ENCODE results near the gene MPP4. TPM values are rescaled to one million over a fixed set of nuclear protein-coding genes. Genes with fewer than 3 reads are reported as not detected.
A peak's percentile ranks its signal among the peaks of the same experiment; 100 is the strongest.

MPP4 gene
- total RNA-seq, 1 donor from 2014 or later, result 2.9 TPM

DNA sequence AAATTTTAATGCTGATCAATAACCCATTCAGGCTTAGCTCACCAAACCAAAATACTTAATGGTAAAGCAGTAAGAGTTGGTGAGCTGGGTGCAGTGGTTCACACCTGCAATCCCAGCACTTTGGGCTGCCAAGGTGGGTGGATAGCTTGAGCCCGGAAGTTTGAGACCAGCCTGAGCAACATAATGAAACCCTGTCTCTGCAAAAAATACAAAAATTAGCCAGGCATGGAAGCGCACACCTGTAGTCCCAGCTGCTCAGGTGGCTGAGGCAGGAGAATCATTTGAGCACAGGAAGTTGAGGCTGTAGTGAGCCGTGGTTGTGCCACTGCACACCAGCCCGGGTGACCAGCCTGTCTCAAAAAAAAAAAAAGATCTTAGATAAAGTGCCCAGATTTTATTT lies 35.7 kb upstream of the MPP4 start:
- Histone ChIP-seq H2AFZ (ENCODE audit: low read depth, low read length) (no peak overlapping the region), H3K4me3 (ENCODE audit: insufficient read depth, low read depth, low read length) (no peak overlapping the region), H3K9ac (ENCODE audit: low read length) (no peak overlapping the region), H4K20me1 (ENCODE audit: insufficient read depth, low read length) (no peaks in the 10 kb centered on the region), H3K36me3 (ENCODE audit: insufficient read depth, low read length) (peaks cover 41% of the 10 kb centered on the region), H3K79me2 (ENCODE audit: insufficient read depth, low read length) (no peaks in the 10 kb centered on the region), H3K4me1 (ENCODE audit: insufficient read depth, low read length) (no peaks in the 10 kb centered on the region), H3K27me3 (ENCODE audit: insufficient read depth, low read length) (no peaks in the 10 kb centered on the region), H3K9me3 (ENCODE audit: insufficient read depth, low read depth, low read length) (no peaks in the 10 kb centered on the region), H3K4me2 (ENCODE audit: low read length) (no peak overlapping the region), H3K27ac (ENCODE audit: low read depth, low read length) (no peak overlapping the region)
- H3K4me1 Mint-ChIP-seq (ENCODE audit: low read depth, unreplicated experiment), result no peaks in the 10 kb centered on the region
- H3K9me3 Mint-ChIP-seq (ENCODE audit: unreplicated experiment), result peaks cover 7% of the 10 kb centered on the region
- H3K27me3 Mint-ChIP-seq (ENCODE audit: low read depth, unreplicated experiment), result no peaks in the 10 kb centered on the region
- DNase-seq (ENCODE audit: low read depth) (no peak), FAIRE-seq (no peak)
- peaks cover 24% of the 10 kb centered on the region for H3K36me3 Mint-ChIP-seq (ENCODE audit: low read depth, unreplicated experiment)
- no peak overlapping the region for H3K27ac Mint-ChIP-seq (ENCODE audit: unreplicated experiment)
- TF ChIP-seq EZH2 (IDR thresholded peaks at IDR 0.05; ENCODE audit: insufficient read depth, low read length) (no peak), CTCF (IDR thresholded peaks at IDR 0.05; ENCODE audit: insufficient read depth, low read depth, low read length) (no peak)
- no peak overlapping the region for H3K4me3 Mint-ChIP-seq (ENCODE audit: unreplicated experiment)

GRCh38 chr2:201733544-201733943 lies 35.1 kb upstream of the MPP4 start:
- Histone ChIP-seq H2AFZ (ENCODE audit: low read depth, low read length) (no peak overlapping the region), H3K27me3 (ENCODE audit: insufficient read depth, low read length) (no peaks in the 10 kb centered on the region), H3K27ac (ENCODE audit: low read depth, low read length) (no peak overlapping the region), H3K4me2 (ENCODE audit: low read length) (no peak overlapping the region), H3K4me3 (ENCODE audit: insufficient read depth, low read depth, low read length) (no peak overlapping the region), H3K9ac (ENCODE audit: low read length) (no peak overlapping the region), H4K20me1 (ENCODE audit: insufficient read depth, low read length) (no peaks in the 10 kb centered on the region), H3K36me3 (ENCODE audit: insufficient read depth, low read length) (peaks cover 41% of the 10 kb centered on the region), H3K4me1 (ENCODE audit: insufficient read depth, low read length) (no peaks in the 10 kb centered on the region), H3K9me3 (ENCODE audit: insufficient read depth, low read depth, low read length) (no peaks in the 10 kb centered on the region), H3K79me2 (ENCODE audit: insufficient read depth, low read length) (no peaks in the 10 kb centered on the region)
- no peaks in the 10 kb centered on the region for H3K27me3 Mint-ChIP-seq (ENCODE audit: low read depth, unreplicated experiment)
- no peak overlapping the region for H3K4me3 Mint-ChIP-seq (ENCODE audit: unreplicated experiment)
- TF ChIP-seq EZH2 (IDR thresholded peaks at IDR 0.05; ENCODE audit: insufficient read depth, low read length) (no peak), CTCF (IDR thresholded peaks at IDR 0.05; ENCODE audit: insufficient read depth, low read depth, low read length) (no peak)
- peaks cover 7% of the 10 kb centered on the region for H3K9me3 Mint-ChIP-seq (ENCODE audit: unreplicated experiment)
- FAIRE-seq (no peak), DNase-seq (ENCODE audit: low read depth) (peak; percentile 50)
- no peak overlapping the region for H3K27ac Mint-ChIP-seq (ENCODE audit: unreplicated experiment)
- H3K36me3 Mint-ChIP-seq (ENCODE audit: low read depth, unreplicated experiment), result peaks cover 23% of the 10 kb centered on the region
- H3K4me1 Mint-ChIP-seq (ENCODE audit: low read depth, unreplicated experiment), result no peaks in the 10 kb centered on the region

DNA sequence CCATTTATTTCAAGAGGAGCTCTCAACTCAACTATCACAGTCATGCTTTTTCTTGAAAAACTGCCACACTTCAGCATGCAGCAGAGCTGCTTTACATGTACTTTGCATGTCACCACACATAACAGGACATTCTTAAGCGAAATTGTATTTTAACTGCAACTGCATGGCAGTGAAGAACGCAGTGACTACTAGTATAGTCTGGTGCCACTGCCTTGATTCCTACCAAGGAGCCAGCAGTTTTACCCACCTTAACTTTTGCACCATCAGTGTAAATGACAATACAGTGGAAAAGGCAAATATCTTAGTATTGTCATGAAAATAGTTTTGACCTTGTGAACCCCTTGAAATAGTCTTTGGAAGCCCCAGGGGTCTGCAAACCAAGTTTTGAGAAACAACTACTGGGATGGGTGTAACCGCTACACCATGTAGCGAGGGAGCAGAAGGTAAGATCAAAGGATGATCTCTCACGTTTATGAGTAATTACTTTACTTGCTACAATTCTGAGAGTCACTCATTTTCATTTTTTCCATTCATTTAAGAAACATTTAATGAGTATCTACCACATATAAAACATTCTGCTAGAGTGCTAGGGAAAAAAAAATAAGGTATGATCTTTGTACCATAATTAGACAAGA lies 32.3 kb upstream of the MPP4 start:
- FAIRE-seq (no peak), DNase-seq (ENCODE audit: low read depth) (no peak)
- no peaks in the 10 kb centered on the region for H3K9me3 ChIP-seq (ENCODE audit: insufficient read depth, low read depth, low read length)
- Mint-ChIP-seq H3K27me3 (ENCODE audit: low read depth, unreplicated experiment) (no peaks in the 10 kb centered on the region), H3K27ac (ENCODE audit: unreplicated experiment) (no peak overlapping the region), H3K4me3 (ENCODE audit: unreplicated experiment) (no peak overlapping the region), H3K4me1 (ENCODE audit: low read depth, unreplicated experiment) (no peaks in the 10 kb centered on the region), H3K9me3 (ENCODE audit: unreplicated experiment) (peaks cover 3% of the 10 kb centered on the region), H3K36me3 (ENCODE audit: low read depth, unreplicated experiment) (peaks cover 10% of the 10 kb centered on the region)
- TF ChIP-seq EZH2 (IDR thresholded peaks at IDR 0.05; ENCODE audit: insufficient read depth, low read length), result no peak
- no peak for TF ChIP-seq CTCF (IDR thresholded peaks at IDR 0.05; ENCODE audit: insufficient read depth, low read depth, low read length)
- H3K27me3 ChIP-seq (ENCODE audit: insufficient read depth, low read length), result no peaks in the 10 kb centered on the region
- no peak overlapping the region for H3K4me2 ChIP-seq (ENCODE audit: low read length)
- no peak overlapping the region for H3K9ac ChIP-seq (ENCODE audit: low read length)
- H2AFZ ChIP-seq (ENCODE audit: low read depth, low read length), result no peak overlapping the region
- peaks cover 43% of the 10 kb centered on the region for H3K36me3 ChIP-seq (ENCODE audit: insufficient read depth, low read length)
- no peaks in the 10 kb centered on the region for H4K20me1 ChIP-seq (ENCODE audit: insufficient read depth, low read length)
- H3K4me1 ChIP-seq (ENCODE audit: insufficient read depth, low read length), result no peaks in the 10 kb centered on the region
- H3K4me3 ChIP-seq (ENCODE audit: insufficient read depth, low read depth, low read length), result no peak overlapping the region
- H3K79me2 ChIP-seq (ENCODE audit: insufficient read depth, low read length), result no peaks in the 10 kb centered on the region
- H3K27ac ChIP-seq (ENCODE audit: low read depth, low read length), result no peak overlapping the region

Measured in astrocyte (in vitro differentiated cells and primary cell).